Activated CD8-positive, alpha-beta memory T cell treated with anti-CD3 and anti-CD28 coated beads, Interleukin-2, amount 50 U/mL, for 4 hours (primary cell): ENCODE results near the gene RAP1GAP.
"Not testable (repeated sequence)": the region's sequence is repeated elsewhere in the genome, so short reads cannot be mapped to it uniquely, and the experiment has no call there.

Experiments used
- DNase-seq: peaks from one replicate; pipeline ENCODE4 v3.0.0-alpha.2; 2020

Gene RAP1GAP

DNA sequence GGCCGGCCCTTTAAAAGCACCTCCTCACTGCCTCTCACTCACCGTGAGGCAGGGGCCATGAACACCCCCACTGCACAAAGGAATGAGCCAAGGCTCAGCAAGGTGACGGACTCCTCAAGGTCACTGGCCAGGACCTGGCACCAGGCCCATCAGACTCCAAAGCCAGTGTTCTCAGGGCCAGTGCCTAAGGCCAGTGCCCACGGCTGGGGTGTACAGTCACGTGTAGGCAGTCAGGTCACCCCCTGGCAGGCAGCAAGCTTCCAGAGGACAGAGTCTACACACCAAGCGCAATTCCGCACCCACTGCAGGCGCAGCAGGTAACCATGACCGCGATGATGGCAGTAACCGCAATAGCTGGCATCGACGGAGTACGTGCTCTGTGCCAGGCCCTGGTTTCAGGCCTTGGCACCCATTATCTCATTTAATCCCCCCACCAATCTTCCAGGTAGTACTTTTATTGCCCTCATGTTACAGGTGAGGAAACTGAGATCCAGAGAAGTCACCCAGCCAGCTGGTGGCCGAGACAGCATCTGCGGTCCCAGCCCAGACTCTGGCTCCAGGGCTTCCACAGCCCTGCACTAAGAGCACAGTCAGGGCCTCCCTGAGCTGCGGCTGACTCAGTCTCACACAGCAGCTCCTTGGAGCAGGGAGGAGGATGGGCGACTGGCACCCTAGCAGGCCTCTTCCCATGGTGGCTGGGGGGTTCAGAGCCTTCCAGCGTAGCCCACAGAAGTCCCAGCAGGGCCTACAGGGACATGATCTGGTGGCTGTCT, 27.0 kb downstream of the RAP1GAP start:
- no peak for DNase-seq

DNA sequence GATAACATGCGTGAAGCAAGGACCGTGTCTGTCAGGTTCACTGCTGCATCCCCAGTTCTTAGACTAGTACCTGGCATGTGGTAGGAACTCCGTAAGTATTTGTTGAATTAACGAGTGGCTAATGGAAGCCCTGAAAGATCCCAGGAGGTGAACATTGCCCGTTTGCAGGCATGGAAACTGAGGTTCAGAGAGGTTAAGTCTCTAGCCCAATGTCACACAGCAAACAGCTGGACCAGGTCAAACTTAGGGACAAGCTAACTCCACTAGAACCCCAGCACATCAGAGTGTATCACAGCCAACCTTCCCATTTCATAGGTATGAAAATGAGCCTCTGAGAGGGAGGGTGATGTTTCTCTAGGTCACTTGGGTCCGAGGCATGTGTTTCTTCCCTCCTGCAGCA, 27.6 kb downstream of the RAP1GAP start:
- no peak for DNase-seq

DNA sequence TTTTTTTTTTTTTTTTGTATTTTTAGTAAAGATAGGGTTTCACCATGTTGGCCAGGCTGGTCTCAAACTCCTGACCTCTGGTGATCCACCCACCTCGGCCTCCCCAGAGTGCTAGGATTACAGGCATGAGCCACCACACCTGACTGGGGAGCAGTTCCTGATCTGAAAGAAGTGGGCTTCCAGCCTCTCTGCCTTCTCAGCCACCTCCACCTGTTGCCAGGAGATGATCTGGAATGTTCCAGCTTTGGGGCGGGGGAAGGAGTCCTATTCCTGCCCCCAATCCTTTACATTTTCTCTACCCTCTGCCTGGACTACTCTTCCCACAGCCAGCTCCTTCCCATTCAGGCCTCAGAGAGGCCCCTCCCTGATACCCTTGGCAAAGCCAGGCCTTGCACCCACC, 28.1 kb downstream of the RAP1GAP start:
- no peak for DNase-seq

DNA sequence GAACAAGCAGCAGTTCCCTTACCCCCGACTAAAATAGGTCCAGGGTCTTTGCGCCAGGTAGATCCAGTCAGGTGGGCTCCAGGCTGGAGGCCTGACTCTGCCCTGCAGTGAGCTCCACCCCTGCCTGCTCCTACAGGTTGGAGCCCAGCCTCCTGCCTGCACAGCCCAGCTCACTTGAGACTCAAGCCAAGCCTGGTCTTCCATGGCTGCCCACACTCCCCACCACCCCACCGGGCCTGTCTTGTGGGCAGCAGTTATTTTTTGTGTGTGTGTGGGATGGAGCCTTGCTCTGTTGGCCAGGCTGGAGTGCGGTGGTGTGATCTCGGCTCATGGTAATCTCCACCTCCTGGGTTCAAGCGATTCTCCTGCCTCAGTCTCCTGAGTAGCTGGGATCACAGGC, 28.5 kb downstream of the RAP1GAP start:
- DNase-seq: no peak

DNA sequence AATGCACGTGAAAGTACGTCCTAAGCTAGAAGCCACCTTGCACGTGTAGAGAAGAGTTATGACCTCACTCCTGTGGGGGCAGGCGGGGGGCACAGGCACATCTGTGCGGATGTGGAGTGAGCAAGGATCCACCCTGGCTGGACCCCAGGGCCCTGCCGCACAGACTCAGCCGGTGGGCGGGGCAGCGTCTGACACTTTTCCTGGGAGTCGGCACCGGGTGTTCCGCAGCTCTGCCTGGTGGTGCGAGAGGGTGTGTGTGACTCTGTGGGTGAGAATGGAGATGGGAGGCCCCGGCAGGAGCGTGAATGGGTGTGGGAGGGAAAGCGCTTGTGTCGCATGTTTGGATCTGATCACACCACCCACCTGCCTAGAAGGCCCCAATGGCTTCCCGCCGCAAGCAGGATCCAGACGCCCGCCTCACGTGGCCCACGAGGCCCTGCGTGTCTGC, 29.5 kb downstream of the RAP1GAP start:
- DNase-seq: no peak

DNA sequence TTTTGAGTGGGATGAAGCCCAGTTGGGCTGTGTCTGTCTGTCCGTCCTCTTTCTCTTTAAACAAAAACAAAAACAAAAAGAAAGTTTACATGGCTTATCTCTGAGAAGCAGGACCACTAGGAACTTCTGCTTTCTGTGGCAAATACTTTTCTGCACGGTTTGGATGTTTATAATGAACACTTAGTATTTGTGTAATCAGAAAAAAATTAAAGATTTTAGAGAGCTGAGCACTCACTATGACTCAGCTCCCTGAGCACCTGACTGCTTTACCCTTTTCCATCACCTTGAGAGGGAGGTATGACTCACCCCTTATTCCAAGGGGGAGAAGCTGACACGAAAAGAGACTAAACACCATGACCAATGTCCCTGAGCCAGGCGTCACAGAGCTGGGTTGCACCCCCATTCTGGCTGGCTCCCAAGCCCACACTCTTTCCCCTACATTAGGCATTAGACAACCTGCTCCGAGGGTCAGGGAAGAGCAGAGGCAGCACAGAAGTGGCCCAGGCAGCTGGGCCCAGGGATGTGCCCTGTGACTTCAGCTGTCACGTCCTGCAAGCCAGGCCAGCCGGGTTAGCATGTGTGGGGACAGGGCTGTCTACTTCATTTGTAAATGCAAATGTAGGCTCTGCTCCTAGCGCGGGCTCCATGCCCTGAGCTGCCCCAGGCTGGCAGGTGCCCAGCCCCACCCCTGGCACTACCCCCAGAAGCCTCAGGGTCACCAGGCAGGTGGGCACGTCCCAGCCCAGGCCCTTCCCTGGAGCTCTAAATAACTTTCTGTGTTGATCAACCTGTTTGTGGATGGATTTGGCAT, 30.4 kb downstream of the RAP1GAP start:
- DNase-seq: no peak

DNA sequence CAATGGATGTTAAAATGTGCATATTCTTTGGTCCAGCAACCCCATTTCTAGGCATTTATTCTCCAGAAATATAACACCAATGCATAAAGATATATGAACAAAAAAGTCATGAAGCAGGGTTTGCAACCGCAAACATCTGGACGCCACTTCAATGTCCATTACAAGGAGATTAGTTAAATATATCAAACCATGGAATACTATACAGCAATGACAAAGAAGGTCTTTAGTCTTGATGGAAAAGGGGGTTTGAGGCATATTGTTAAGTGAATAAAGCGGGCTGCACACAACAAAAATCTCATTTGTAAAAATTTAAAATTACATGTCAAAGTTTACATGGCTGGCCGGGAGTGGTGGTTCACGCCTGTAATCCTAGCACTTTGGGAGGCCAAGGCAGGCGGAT, 31.6 kb downstream of the RAP1GAP start:
- no peak for DNase-seq

DNA sequence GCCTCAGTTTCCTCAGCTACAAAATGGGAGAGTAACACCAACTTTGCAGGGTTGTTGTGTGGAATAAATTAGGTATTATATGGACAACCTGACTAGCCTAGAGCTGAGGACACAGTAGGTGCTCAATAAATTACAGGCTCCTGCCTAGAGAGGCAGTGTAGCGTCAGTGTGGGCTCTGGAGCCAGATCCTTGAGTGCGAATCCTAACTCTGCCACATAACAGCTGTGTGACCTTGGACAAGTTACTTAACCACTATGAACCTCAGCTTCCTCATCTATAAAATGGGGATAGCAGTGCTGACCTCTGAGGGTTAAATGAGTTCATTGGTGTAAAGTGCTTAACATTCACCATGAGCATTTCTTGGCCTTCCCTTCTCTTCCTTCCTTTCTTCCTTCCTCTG, 33.1 kb downstream of the RAP1GAP start:
- no peak for DNase-seq

DNA sequence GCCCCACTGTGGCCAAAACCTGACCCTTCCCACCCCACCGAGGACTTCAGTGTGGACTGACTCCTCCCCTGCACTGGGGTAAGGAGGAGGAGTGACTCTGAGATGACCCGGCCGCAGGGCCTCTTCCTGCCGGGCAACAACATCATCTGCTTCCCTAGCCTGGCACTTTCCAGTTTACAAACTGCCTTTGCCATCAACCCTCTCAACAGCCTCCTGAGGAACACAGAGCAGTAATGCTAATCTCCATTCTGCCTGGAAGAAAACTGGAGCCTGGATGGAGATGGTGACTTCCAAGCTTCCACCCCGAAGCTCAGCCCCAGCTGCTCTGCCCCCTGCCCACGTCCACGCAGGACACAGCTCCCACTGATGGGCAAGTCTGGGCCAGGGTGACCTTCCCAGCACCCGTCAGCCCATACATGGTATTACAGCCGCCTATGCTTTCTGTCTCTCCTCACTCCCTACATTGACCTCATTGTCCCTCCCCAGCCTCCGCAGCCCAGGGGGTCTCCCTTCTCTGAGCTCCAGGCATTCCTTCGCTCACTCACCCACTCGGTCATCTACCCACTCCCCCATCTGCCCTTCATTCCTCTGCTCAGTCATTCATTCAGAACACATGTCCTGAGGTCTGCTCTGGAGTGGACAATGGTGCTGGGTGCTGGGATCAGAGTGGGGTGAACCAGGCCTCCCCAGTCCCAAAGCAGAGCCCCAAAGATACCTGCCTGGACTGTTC, 34.2 kb downstream of the RAP1GAP start:
- no peak for DNase-seq

DNA sequence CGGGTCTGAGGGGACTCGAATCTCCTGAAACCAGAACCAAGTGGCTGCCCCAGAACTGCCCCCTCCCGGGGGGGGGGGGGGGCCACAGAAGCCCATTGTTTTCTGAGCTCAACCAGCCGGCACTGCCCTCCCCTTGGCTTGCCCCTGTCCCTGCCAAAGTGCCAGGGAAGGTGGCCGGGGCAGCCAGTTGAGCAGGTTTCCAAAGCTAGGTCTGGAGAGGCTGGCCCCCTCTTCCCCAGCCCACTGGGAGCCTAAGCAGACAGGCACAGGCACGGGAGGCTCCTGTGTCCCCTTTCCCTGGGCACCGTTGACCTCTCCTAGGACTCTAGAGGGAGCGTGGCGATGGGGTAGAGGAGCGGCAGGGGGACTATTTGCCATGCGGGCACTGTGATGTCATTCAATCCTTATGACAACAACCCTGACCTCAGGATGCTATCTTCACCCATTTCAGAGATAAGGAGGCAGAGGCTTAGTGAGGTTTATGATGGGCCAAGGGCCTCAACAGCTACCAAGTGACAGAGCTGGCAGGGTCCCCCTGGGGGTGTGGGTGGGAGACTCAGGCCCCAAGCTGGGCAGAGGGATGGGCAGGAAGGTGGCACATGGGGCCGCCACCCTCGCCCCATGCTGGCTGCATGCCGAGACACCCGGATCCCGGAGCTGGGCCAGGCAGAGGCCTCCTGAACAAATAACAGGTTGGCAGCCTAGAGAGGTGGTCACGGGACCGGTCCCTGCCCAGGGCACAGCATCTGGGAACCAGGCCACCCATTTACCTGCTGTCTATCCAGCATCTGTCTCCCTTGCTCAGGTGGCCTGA, 35.0 kb downstream of the RAP1GAP start:
- no peak for DNase-seq

DNA sequence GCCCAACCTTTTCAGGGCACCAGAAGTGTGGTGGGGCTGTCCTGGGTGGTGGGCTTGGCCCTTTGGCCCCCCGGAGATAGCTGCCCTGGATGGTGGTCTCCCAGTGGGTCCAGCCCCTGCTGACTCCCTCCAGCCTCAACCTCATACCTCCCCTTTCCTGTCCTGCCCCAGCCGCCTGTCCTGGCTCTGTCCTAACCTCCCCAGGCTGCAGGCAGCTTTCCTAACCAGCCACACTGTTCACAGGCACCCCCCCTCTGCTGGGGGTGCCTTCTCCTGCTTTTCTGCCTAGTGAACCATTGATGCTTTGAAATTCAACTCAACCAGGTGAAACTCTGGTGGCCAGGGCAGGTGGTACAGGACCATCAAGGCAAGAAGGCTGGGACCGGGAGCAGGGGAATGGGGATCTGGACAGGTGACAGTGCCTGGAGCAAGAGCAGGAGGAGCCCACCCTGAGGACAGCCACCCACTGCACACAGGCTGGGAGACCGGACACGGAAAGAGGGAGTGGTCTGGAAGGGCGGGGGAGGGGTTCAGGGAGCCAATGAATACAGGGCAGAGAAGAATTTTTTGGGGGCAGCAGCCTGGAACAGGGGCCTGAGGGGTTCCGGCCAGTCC, 35.9 kb downstream of the RAP1GAP start:
- DNase-seq: no peak

DNA sequence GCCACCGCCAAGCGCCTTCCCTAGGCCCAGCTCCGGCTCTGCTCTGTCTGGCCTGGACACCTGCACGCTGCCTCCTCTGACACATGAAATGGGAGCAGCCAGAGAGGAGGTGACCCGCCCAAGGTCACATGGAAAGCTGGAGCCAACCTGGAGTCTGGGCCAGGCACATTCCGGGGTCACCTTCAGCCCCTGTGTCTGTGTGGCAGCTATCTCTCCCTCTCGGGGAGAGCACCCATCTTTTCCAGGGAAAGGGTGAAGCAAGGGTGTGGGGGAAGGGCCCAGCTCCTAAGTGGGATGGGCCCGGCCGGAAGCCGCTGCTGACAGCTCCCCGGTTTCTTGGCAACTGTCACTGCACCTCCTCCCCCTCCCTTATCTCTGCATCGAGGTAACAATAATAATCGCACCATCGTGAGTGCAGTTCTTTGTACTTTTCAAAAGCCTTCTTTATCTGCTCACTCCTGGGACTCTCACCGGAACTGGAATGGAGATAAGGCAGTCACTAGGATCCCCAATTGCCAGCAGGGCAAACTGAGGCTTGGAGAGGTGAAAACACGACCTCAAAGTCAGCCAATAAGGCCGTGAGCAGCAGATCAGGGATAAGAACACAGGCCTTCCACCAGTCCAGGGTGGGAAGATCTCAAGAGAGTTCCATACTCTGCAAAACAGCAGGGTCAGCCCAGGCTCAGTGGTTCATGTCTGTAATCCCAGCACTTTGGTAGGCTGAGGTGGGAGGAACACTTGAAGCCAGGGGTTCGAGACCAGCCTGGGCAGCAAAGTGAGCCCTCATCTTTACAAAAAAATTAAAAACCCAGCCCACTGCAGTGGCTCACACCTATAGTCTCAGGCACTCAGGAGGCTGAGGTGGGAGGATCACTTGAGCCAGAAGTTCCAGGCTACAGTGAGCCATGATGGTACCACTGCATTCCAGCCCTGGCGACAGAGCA, 36.9 kb downstream of the RAP1GAP start:
- no peak for DNase-seq

DNA sequence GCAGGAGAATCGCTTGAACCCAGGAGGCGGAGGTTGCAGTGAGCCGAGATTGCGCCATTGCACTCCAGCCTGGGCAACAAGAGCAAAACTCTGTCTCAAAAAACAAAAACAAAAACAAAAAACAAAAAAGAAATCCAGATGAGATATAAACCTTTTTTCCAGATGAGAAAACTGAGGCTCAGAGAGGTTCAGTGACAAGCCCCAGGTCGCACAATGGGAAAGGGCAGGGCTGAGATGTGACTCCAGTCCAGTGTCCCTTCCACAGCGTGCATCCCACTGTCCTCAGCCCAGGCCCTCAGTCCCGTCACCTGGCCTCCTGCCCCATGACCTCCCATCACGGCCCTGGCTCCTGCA, 37.6 kb downstream of the RAP1GAP start:
- DNase-seq: not testable (repeated sequence)

DNA sequence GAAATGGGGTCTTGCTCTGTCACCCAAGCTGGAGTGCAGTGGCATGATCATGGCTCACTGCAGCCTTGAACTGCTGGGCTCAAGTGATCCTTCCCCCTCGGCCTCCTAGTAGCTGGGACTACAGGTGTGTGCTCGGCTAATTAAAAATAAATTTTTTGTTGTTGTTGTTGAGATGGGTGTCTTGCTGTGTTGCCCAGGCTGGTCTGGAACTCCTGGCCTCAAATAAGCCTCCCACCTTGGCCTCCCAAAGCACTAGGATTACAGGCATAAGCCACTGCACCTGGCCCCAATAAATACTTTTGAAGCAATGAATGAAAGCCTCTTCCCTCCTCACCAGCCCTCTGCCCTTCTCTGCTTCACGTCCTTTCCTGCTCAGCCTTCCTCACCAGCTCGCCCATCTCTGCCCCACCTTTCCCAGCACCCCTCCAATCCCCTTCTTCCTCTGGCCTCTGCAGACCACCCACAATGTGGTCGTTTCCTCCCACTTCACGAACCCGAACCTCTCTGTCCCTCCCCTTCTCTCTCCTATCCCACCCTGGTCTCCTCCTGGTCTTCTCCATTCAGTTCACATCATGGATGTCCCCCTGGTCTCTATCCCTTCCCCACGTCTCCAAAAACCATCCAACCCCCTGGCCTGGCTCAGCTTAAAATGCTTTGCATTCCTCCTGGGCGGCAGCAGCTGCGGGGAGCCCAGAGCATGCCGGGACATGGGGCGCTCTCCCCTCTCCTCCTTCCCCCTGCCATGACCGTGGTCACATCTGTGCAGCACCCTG, 38.4 kb downstream of the RAP1GAP start:
- no peak for DNase-seq

DNA sequence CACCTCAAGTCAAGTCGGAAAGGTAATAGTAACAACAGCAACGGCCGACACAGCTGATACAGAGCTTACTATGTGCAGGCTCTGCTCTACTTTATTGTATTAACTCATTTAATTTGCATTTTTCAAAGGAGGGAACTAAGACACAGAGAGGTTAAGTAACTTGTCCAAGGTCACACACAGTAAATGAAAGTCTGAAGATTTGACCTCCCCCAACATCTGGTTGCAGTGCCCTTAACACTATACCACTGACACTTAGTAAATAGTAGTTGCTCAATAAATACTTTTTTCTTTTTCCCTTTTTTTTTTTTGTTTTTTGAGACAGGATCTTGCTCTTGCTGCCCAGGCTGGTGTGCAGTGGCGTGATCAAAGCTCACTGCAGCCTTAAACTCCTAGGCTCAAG, 39.2 kb downstream of the RAP1GAP start:
- DNase-seq: no peak

DNA sequence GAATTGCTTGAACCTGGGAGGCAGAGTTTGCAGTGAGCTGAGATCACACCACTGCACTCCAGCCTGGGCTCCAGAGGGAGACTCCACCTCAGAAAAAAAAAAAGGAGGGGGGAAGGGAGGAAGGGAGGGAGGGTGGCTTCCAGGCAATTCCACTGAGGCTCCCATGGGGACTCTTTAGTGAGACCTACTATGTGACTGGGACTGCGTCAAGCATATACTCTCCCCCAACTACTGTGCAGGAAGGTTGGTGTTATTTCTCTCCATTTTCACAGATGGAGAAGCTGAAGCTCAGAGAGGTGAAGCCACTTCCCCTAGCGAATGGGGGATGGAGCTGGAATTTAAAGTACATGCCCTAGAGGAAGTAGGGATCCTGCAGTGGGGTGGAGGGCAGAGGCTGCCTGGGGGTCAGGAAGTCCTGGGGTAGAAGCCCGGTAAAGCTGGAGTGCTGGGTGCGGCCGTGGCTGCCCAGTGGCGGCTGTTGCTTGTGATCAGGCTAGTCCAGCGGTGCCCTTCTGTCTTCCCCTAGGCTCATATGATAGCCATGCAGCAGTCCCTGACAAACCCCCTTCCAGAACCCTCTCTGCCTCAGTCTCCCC, 40.3 kb downstream of the RAP1GAP start:
- DNase-seq: no peak

DNA sequence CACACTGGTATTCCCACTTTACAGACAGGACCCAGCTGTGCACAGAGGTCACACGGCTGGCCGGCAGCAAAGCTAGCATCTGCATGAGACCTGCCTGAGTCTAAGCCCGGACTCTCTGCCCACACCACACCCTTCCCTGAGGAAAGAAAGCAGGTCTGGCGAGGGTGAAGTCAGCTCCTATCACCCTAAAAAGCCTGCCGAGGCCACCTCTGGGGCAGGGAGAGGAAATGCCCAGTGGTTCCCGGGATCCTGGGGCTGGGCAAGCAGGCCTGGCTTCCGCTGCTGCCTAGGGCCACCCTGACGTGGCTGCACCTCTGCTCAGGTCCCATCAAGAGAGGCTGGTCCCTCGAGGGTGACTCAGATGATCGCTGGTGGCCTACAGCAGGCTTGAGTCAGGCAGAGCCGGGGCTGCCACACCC, 42.2 kb downstream of the RAP1GAP start:
- DNase-seq: no peak

DNA sequence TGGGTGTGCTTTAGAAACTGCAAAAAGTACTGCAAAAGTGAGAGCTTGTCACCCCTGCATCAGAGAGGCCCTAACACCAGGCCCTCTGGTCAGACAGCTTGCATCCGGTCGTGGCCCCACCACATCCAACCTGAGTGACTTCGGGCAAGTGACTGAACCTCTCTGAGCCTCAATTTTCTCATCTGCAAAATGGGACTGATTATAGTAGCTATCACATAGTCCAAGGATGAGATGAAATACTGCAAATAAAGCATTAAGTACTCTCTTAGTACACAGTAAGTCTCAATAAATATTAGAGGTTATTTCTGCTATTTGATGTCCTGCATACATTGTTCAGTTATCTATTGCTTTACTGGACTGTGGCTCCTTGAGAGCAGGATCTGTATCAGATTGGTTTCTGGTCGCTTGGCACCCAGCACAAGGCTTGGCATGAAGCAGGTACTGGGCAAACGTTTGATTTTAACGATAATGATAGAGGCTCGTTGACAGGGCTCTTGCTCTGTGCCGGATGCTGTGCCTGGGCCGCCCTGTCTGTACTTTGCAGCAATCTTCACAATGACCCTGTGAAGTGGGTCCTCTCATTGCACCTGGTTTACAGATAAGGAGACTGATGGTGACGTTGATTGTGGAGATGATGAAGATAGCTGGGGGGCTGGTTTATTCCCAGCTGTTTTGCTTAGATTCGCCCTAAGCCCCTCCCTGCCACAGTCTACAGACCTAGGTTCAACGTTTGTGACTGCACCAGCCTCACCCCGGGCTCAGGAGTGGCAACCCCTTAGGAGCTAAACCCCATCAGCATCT, 43.6 kb downstream of the RAP1GAP start:
- no peak for DNase-seq
